Activated naive CD8-positive, alpha-beta T cell (primary cell): ENCODE measurements around the gene DUSP10.

ENCODE experiments used
- H3K27ac Mint-ChIP-seq: one replicate; pipeline ENCODE4 v1.8.0; 2021; ENCODE audit warnings: mixed read lengths
- H3K27me3 Mint-ChIP-seq: one replicate; pipeline ENCODE4 v1.8.0; 2021; ENCODE audit warnings: mixed read lengths
- H3K36me3 Mint-ChIP-seq: one replicate; pipeline ENCODE4 v1.8.0; 2021; ENCODE audit warnings: mixed read lengths
- H3K4me1 Mint-ChIP-seq: one replicate; pipeline ENCODE4 v1.8.0; 2021; ENCODE audit warnings: low read depth, mixed read lengths
- H3K4me3 Mint-ChIP-seq: one replicate; pipeline ENCODE4 v1.8.0; 2021; ENCODE audit warnings: mild to moderate bottlenecking, mixed read lengths
- H3K9me3 Mint-ChIP-seq: one replicate; pipeline ENCODE4 v1.8.0; 2021; ENCODE audit warnings: low read depth, mixed read lengths

The DUSP10 gene

DNA sequence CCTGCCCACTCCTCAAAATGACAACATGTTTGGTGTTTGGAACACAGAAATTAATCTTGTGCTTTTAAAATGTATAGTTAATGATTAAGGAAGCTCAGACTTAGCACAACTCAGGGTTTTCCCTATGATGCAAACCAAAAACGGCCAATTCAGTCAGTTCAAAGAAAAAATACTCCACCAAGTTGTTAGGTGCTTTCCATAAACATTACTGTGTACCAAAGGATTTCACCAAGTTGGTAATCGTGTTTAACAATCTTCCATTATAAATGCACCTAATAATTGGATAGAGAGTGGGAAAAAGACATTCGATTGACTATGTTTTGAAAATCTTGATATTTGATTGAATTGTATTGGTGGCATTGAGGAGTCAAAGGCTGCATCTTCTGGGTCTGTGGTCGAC is 33.3 kb upstream of the DUSP10 start:
- Mint-ChIP-seq H3K27ac (no peak overlapping the region), H3K9me3 (no peaks in the 10 kb centered on the region), H3K4me3 (peak overlapping the region; percentile 18), H3K4me1 (peaks cover 52% of the 10 kb centered on the region), H3K36me3 (no peaks in the 10 kb centered on the region), H3K27me3 (no peaks in the 10 kb centered on the region)

DNA sequence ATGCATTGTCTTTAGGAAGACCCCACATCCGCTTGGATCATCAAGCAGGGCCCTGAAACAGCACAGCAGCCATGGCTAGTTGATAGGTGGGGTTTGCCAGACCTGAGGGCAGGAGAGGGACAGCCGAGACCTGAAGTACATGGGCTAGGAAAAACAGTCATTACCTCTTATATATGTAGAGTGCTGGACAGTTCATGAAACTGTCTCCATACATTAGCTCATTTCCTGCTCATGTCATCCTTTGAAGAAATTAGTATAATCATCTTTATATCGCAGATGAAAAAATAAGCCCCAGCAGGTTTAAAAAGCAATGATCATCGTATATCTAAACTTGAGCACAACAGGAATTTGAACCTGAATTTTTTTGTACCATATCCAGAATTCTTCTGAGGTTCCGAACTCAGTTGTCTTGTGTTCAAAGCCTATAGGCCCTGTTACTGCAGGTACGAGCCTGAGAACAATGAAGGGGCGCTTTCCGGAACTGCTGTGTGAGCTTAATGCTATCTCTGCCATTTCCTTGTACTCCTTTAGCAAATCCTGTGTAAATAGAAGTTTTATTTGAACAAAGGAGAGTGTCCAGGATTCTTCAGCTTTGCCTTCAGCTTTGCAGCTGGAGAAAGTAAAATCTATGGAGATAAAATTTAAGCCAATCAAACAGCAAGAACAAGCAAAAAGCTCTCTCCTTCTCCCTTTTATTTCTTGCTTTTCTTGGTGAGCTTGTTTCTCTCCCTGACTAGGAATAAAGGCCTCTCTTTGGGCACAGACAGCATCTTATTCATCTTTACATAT is 32.4 kb upstream of the DUSP10 start:
- Mint-ChIP-seq H3K9me3 (no peaks in the 10 kb centered on the region), H3K36me3 (no peaks in the 10 kb centered on the region), H3K27ac (no peak overlapping the region), H3K4me1 (peaks cover 46% of the 10 kb centered on the region), H3K27me3 (no peaks in the 10 kb centered on the region), H3K4me3 (no peak overlapping the region)

DNA sequence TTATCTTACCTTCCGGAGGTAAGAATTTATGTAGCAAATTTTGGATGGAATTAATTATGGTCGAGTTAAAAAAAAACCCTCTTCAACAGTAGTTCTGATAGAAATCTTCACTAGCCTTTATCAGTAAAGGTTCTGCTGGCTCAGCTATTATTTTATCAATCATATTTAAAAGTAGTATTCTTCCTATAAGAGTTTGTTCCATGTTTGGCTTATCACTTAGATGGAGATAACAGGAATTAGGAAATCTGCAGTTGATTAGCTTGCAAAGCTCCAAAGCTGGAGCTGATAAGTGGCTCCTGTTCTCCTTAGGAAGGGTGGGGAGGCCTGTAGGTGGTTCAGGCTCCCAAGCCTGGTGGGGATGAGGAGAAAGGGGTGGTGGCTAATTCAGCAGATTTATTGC is 31.5 kb upstream of the DUSP10 start:
- Mint-ChIP-seq H3K4me3 (no peak overlapping the region), H3K9me3 (no peaks in the 10 kb centered on the region), H3K27me3 (no peaks in the 10 kb centered on the region), H3K4me1 (peaks cover 44% of the 10 kb centered on the region), H3K27ac (no peak overlapping the region), H3K36me3 (no peaks in the 10 kb centered on the region)

DNA sequence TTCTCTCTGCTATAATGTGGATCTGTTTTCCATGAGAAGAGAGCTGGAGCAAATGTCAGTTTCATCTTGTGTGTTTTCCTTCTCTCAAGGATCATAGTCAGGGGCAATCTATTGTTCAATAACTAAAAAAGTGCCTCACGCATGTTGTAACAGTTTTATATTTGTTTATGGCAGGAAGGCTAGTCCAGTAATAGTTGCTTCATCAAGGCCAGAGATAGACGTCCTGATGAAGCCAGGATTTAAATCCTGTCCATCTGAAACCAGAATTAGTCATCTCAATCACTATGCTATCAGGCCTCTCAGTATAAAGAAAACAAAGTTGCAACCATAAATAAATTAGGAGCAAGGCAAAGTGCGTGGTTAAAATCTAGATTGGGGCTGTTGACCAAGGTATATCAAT is 30.2 kb upstream of the DUSP10 start:
- Mint-ChIP-seq H3K4me1 (peaks cover 31% of the 10 kb centered on the region), H3K27me3 (no peaks in the 10 kb centered on the region), H3K4me3 (no peak overlapping the region), H3K9me3 (no peaks in the 10 kb centered on the region), H3K27ac (no peak overlapping the region), H3K36me3 (no peaks in the 10 kb centered on the region)

DNA sequence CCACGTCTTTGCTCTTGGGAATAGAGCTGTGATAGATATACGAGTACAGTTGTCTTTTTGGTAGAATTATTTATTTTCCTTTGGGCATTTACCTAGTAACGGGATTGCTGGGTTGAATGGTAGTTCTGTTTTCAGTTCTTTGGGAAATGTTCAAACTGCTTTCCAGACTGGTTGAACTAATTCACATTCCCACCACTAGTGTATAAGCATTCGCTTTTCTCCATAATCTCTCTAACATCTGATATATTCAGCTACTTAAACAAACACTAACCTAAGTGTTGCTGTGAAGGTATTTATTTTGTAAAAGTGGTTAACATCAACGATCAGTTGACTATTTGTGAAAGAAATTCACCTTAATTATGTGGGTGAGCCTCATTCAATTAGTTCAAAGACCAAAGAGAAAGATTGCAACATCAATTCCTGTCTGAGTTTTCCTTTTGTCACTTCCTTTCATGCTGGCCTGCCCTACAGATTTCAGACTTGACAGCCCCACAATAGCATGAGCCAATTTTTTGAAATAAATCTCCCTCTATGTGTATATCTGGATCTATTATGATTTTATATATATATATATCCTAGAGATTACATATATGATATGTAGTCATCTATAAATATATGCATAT is 26.7 kb upstream of the DUSP10 start:
- Mint-ChIP-seq H3K4me3 (no peak overlapping the region), H3K27me3 (no peaks in the 10 kb centered on the region), H3K36me3 (no peaks in the 10 kb centered on the region), H3K27ac (no peak overlapping the region), H3K9me3 (no peaks in the 10 kb centered on the region), H3K4me1 (peaks cover 10% of the 10 kb centered on the region)

DNA sequence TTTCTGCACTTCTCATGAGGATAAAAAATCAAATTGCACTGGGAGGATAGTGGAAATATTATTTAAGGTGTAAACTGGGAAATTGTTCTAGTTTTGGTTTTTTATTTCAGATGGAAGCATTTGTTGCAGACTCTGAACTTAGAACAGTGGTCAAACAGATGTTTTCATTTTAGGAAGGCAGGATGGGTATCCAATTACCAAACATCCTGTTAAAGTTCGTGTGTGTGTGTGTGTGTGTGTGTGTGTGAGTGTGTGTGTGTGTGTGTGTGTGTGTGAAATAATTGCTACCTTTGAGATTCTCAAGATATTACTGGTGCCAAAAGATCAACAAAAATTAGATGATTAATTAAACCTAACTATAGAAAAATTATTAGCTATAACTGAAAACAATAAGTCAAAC is 24.3 kb upstream of the DUSP10 start:
- Mint-ChIP-seq H3K4me3 (no peak overlapping the region), H3K27ac (no peak overlapping the region), H3K9me3 (no peaks in the 10 kb centered on the region), H3K27me3 (no peaks in the 10 kb centered on the region), H3K36me3 (no peaks in the 10 kb centered on the region), H3K4me1 (peaks cover 10% of the 10 kb centered on the region)

DNA sequence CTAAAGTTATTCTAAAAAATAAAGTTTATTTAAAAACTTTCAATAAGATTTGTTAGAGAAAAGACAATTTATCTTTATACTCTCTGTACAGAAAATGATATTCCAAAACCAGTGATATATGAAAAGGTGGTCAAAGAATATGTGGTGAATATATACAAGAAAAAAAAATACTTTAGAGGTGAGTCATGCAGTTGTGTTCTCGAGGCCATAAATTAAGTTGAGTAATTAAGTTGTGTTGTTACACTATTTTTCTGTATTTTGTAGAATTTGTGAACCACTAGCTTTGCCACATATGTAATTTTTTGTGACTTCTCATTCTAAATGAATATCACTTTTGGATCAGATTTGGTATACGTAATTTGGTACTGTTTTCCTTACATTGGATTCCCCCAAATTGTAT is 23.6 kb upstream of the DUSP10 start:
- no peaks in the 10 kb centered on the region for H3K9me3 Mint-ChIP-seq

DNA sequence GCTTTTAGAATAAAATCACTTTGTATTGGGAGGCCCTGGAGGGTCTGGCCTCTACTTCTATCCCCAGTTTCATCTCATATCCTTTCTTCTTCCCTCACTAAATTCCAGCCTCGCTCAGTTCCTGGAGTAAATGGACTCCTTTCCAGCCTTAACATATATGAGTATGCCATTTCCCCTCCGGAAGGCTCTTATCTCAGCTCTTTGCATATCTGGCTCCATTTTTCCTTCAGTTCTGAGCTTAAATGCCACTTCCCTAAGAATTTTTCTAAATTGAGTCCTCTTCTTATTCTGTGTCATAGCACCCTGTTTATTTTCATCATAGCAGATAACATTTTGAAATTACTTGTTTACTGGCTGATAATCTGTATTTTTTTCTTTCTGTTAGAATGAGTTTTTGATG is 20.2 kb upstream of the DUSP10 start:
- Mint-ChIP-seq H3K4me1 (peaks cover 8% of the 10 kb centered on the region), H3K27ac (no peak overlapping the region), H3K9me3 (no peaks in the 10 kb centered on the region), H3K27me3 (no peaks in the 10 kb centered on the region), H3K4me3 (no peak overlapping the region), H3K36me3 (no peaks in the 10 kb centered on the region)

More for the DNA sequence above, 23.6 kb upstream of the DUSP10 start:
- peaks cover 15% of the 10 kb centered on the region for H3K4me1 Mint-ChIP-seq
- no peak overlapping the region for H3K4me3 Mint-ChIP-seq
- no peaks in the 10 kb centered on the region for H3K27me3 Mint-ChIP-seq
- H3K27ac Mint-ChIP-seq = no peak overlapping the region
- H3K36me3 Mint-ChIP-seq = no peaks in the 10 kb centered on the region

DNA sequence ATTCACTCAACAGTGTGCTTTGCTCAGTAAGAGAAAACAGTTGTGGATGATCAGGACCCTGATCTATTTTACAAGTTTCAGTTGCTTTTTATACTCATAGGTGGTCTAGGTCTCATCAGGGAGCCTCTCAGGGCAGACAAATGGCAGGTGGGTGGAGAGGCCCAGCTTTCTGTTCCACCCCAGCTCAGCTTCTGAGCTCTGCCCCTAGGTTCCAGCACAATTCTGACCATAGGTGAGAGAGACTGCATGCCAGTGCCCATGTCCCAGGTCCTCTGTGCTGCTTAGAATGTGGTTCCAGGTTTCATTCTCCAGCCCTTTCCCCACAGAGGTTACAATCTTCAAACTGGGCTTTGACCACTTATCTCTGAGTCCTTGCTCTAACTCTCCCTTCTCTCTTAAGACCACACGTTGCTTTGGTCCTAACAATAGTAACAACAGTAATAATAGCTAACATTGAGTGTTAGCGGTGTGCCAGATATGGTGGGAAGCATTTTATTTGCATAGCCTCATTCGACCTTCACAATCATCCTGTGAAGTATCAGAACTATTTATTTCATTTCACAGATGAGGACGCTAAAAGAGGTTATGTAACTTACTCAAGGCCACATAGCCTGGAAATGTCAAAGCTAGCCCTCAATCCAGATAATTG is 19.6 kb upstream of the DUSP10 start:
- no peaks in the 10 kb centered on the region for H3K9me3 Mint-ChIP-seq
- H3K27ac Mint-ChIP-seq = peak overlapping the region; percentile 24
- peaks cover 8% of the 10 kb centered on the region for H3K4me1 Mint-ChIP-seq
- no peaks in the 10 kb centered on the region for H3K27me3 Mint-ChIP-seq
- no peaks in the 10 kb centered on the region for H3K36me3 Mint-ChIP-seq
- no peak overlapping the region for H3K4me3 Mint-ChIP-seq

DNA sequence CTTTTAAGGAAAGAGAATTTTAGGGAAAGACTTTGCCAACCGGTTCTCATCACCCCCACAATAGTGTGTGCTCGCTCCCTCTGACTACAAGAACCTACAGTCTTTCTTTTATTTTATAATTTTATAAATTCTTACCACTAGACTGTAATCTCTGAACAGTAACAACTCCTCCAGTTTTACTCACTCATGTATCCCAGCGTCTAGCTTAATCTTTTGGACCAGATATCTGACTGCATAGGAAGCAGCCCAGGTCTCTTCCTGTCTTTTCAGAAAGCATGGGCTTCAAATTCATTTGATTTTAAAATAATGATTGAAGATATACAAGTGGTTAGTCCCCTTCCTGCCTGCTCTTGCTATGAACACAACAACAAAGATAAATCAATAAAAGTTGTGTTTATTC is 19.0 kb upstream of the DUSP10 start:
- Mint-ChIP-seq H3K9me3 (no peaks in the 10 kb centered on the region), H3K4me3 (no peak overlapping the region), H3K36me3 (no peaks in the 10 kb centered on the region), H3K27me3 (no peaks in the 10 kb centered on the region), H3K27ac (peak overlapping the region; percentile 24), H3K4me1 (peaks cover 9% of the 10 kb centered on the region)

DNA sequence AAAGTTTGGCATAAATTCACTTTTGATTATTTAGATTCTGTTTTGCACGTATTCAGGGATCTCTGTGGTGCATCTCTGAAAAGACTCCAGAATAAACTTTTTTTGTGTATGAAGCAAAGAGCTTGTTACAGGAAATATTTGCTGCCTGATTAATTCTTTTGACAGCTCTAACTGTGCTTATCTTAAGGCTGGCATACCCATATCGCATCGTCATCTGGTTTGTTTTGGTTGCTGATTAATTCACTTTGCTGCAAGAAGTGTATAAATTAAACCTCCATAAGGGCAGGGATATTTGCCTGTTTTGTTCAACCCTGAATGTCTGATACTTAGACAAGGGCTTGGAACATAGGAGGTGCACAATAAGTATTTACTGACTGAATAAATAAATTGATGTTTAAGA is 17.5 kb upstream of the DUSP10 start:
- Mint-ChIP-seq H3K36me3 (peaks cover 2% of the 10 kb centered on the region), H3K4me3 (no peak overlapping the region), H3K27me3 (no peaks in the 10 kb centered on the region), H3K9me3 (no peaks in the 10 kb centered on the region), H3K4me1 (peaks cover 15% of the 10 kb centered on the region), H3K27ac (no peak overlapping the region)

DNA sequence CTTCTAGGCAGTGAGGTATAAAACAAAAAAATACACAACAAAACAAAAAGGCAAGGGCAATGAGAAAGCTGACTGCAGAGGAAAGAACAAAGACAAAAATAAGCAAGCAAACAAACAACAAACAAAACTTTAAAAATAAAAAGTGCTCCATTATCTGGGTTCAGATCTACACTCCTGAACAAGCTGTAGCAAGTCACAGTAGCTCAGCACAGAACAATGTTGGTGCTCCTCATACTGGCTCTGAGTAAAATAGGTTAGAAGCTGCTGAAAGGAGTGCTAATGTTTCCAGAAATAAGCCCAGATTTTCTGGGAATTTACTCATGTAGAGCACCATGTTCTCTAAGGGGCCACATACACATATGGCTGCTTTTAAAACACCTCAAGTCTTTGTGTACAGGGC is 16.6 kb upstream of the DUSP10 start:
- no peak overlapping the region for H3K4me3 Mint-ChIP-seq
- H3K4me1 Mint-ChIP-seq = peaks cover 23% of the 10 kb centered on the region
- no peaks in the 10 kb centered on the region for H3K9me3 Mint-ChIP-seq
- no peaks in the 10 kb centered on the region for H3K27me3 Mint-ChIP-seq
- H3K27ac Mint-ChIP-seq = no peak overlapping the region
- peaks cover 2% of the 10 kb centered on the region for H3K36me3 Mint-ChIP-seq

DNA sequence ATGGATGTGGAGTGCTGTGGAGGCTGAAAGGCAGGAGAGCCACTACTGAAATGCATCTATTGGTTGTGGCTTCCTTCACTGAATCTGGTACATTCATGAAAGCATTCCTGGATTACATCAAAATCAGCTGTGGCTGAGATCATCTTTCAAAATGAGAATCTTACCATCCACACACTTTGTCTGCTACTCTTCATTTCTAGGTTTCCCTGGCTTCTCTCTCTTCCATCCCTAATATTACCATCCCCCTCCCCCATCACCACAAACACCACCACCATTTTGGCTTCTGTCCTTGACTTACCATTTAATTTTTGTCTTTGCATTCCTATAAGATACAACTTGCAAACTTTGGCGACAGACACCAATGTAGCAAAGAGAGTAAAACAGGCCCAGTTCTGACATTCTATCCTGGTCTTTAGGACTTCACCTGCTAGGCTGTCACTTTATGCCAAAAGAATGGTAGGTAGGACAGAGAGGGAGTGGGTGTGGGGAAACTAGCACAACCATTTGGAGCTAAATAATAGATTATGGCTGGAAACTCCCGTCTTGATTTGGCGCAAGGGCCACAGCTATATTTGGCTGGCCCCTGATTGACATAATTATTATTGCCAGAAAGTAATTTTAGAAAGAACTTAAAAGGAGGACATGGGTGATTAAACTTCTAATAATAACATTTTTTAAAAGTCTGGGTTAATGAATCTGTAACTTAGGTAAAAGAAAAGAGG is 15.1 kb upstream of the DUSP10 start:
- H3K36me3 Mint-ChIP-seq = peaks cover 2% of the 10 kb centered on the region
- H3K27ac Mint-ChIP-seq = no peak overlapping the region
- H3K27me3 Mint-ChIP-seq = no peaks in the 10 kb centered on the region
- H3K9me3 Mint-ChIP-seq = no peaks in the 10 kb centered on the region
- H3K4me3 Mint-ChIP-seq = no peak overlapping the region
- H3K4me1 Mint-ChIP-seq = peaks cover 25% of the 10 kb centered on the region

DNA sequence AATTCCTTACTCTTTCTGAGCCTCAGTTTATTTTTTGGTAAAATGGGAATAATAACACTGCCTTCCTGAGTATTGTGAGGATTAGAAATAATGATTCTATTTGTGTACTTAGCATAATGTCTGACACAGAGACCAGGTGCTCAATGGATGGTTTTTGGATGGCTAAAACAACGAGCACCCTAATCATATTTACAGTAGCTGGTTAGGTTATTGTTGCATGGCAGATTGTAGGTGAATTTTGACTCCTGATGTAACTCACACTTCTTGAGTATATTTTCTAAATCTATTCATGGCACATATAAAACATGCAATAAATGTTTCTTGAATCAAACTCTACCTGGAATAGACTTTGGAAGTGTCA is 11.9 kb upstream of the DUSP10 start:
- Mint-ChIP-seq H3K27ac (peak overlapping the region; percentile 79), H3K36me3 (peaks cover 8% of the 10 kb centered on the region), H3K4me3 (peak overlapping the region; percentile 55), H3K9me3 (no peaks in the 10 kb centered on the region), H3K27me3 (no peaks in the 10 kb centered on the region), H3K4me1 (peaks cover 19% of the 10 kb centered on the region)

DNA sequence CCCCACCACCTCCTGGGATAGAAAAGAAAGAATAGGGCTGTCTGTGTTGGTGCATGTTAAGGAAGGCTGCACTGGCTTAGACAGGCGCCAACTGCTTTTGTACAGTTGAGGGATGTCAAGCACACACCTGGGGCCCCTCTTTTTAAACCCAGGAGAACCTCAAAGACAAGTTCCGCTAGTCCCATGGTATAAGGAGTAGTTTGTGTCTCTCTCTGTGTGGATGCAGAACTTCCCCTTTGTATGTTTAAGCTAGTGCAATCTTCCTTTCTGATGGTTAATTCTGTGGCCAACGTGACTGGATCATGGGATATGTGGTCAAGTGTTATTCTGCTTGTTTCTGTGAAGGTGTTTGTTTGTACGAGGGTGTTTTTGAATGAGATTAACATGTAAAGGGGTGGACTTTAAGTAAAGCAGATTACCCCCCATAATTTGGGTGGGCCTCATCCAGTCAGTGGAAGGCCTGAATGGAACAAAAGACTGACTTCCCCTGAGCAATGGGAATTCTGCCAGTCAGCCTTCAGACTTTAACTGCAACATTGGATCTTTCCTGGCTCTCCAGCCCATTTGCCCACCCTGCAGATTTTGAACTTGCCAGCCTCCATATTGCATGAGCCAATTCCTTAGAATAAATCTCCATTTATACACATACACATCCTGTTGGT is 9.5 kb upstream of the DUSP10 start:
- peaks cover 18% of the 10 kb centered on the region for H3K4me1 Mint-ChIP-seq
- H3K27ac Mint-ChIP-seq = no peak overlapping the region

More for the DNA sequence above, 9.5 kb upstream of the DUSP10 start:
- Mint-ChIP-seq H3K27me3 (no peaks in the 10 kb centered on the region), H3K36me3 (peaks cover 8% of the 10 kb centered on the region), H3K4me3 (no peak overlapping the region), H3K9me3 (no peaks in the 10 kb centered on the region)
